Measurements from ENCODE around the gene ZSCAN16. TPM values are rescaled to one million over a fixed set of nuclear protein-coding genes. Genes with fewer than 3 reads are reported as not detected.

ZSCAN16 gene
- total and polyA plus RNA-seq, 2 of the 13 experiments (the other 11 are each of a cell fraction or from before 2014, with no cell fraction given): 5.7 to 12.7 TPM

- TF ChIP-seq AFF4 (CRISPR knock-in tag; IDR thresholded peaks at IDR 0.05) (0 out of 2 replicates have a peak, but pooled peaks have one; percentile 55), SNRNP70 (IDR thresholded peaks at IDR 0.05; ENCODE audit: low read depth, low read length) (no peak), TSC22D2 (CRISPR knock-in tag; IDR thresholded peaks at IDR 0.05; ENCODE audit: borderline replicate concordance) (peak; percentile 98), HDAC1 (CRISPR knock-in tag; IDR thresholded peaks at IDR 0.05) (peak; percentile 91), ZNF703 (CRISPR knock-in tag; IDR thresholded peaks at IDR 0.05; ENCODE audit: borderline replicate concordance) (no peak; the same call in 1 of the 2 replicates), ZNF577 (CRISPR knock-in tag; IDR thresholded peaks at IDR 0.05; ENCODE audit: borderline replicate concordance, low read depth) (no peak), ZNF782 (CRISPR knock-in tag; IDR thresholded peaks at IDR 0.05; ENCODE audit: borderline replicate concordance) (peak; percentile 87; the same call in 1 of the 2 replicates), DNMT1 (CRISPR knock-in tag; IDR thresholded peaks at IDR 0.05) (peak; percentile 60; the same call in 1 of the 2 replicates), ZFP36L2 (CRISPR knock-in tag; IDR thresholded peaks at IDR 0.05) (no peak), MXD1 (CRISPR knock-in tag; IDR thresholded peaks at IDR 0.05) (peak; percentile 80), ZSCAN25 (CRISPR knock-in tag; IDR thresholded peaks at IDR 0.05) (peak; percentile 49; the same call in 1 of the 2 replicates), SNAPC2 (CRISPR knock-in tag; IDR thresholded peaks at IDR 0.05) (peak; percentile 19; the same call in 1 of the 2 replicates), MXD4 (CRISPR knock-in tag; IDR thresholded peaks at IDR 0.05) (peak; percentile 82), ZNF850 (CRISPR knock-in tag; conservative IDR thresholded peaks at IDR 0.05) (no peak), SKI (IDR thresholded peaks at IDR 0.05; ENCODE audit: partially characterized antibody) (peak; percentile 78), CERS6 (CRISPR knock-in tag; IDR thresholded peaks at IDR 0.05) (no peak), ZUFSP (CRISPR knock-in tag; IDR thresholded peaks at IDR 0.05; ENCODE audit: borderline replicate concordance) (no peak), SNAPC5 (CRISPR knock-in tag; IDR thresholded peaks at IDR 0.05; ENCODE audit: borderline replicate concordance) (peak; percentile 75), ZGPAT (CRISPR knock-in tag; IDR thresholded peaks at IDR 0.05) (peak; percentile 98)
Observed at GRCh38 chr6:28136585-28137504, 12.4 kb downstream of the ZSCAN16 start (continued).
